Left hindlimb (tissue), 1 donor: ENCODE data around the gene CACNA1D.
A peak's percentile ranks its signal among the peaks of the same experiment; 100 is the strongest.

Experiments used
- DNase-seq: peaks from one replicate; pipeline ENCODE4 v3.0.0-alpha.2; 2018

Gene CACNA1D

DNA sequence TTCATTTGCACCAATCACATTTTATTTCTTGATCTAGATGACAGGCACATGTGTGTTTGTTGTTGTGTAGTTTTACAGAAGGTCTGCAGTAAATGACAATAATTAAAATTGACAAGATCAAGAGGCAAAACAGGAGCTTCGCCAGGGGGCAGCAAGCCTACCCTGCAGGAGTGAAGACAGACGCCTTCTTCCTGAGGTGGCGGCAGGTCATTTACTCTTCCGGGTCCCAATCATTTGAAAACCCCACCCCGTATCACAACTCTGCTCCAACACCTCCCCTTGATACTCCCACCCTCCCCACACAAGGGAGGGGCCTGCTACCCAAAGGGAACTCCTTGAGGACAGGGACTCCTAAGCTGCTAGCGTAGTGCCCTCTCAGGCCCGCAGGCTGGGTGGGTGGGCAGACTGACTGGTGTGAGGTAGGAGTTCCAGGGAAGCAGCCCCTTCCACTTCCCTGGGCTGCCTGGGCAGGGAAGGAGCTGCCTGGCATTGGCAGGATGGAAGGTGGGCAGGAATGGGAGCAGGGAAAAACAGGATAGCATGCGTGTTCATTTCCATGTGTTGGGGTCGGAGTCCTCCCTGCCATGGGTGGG is 338.7 kb downstream of the CACNA1D start:
- DNase-seq: no peak

DNA sequence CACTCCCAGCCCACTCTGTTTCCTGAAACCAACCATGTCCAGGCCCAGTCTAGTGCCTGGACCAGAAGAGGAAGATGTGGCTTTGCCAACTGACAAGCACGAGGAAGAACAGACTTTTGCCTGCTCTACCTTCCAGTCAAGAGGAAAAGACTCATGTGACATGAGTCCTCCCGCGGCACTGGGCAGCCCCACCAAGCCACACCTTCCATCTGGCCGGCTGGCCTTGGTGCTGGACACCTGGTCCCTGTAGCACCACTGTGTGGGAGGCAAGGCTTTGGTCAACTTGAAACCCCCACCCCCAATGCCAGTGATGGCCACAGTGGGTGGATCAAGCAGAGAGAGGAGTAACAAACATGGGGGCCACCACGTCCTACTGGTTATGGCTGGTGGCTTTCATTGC is 339.3 kb downstream of the CACNA1D start:
- DNase-seq: no peak

- no peak for DNase-seq
These were observed 340.2 kb downstream of the CACNA1D start for GRCh38 chr3:53834429-53835095.

DNA sequence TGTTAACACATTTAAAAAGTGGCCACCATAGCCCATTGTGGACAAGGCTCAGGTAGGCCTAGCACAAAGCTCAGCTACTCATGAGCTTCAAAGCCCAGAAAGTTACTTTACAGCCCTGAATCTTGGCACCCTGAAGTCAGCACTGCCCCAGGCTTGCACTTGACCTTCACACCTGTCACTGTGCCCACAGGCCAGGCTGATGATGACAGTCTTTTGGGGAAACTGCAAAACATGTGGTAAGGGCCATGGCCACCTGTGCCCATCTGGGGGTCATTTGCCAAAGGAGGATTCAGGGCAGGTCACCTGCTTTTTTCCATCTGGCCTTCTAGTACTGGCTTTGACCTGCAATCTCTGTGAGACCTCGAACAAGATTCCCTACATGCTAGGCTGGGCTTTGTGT is 340.8 kb downstream of the CACNA1D start:
- no peak for DNase-seq

GRCh38 chr3:53836084-53836872 is 341.9 kb downstream of the CACNA1D start:
- DNase-seq: no peak

- DNase-seq: no peak
These were observed 342.9 kb downstream of the CACNA1D start for GRCh38 chr3:53837331-53837730.

DNA sequence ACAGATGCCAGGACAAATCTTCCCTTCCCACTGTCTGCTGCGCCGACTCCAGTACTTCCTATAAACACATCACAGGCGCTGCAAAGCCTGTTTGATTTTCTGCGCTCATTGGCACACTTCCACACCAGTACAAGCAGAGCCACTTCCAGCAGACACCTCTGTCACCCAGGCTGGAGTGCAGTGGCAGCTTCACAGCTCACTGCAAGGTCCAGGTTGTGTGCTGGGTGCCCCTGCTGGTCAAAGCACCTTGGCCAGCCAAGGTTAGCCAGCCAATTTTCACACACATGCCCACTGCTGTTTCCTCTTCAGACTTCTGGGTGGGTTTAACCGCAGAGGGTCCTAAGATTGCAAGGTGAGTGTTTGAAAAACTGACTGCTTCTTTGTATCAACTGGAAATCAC is 346.9 kb downstream of the CACNA1D start:
- DNase-seq: no peak

DNA sequence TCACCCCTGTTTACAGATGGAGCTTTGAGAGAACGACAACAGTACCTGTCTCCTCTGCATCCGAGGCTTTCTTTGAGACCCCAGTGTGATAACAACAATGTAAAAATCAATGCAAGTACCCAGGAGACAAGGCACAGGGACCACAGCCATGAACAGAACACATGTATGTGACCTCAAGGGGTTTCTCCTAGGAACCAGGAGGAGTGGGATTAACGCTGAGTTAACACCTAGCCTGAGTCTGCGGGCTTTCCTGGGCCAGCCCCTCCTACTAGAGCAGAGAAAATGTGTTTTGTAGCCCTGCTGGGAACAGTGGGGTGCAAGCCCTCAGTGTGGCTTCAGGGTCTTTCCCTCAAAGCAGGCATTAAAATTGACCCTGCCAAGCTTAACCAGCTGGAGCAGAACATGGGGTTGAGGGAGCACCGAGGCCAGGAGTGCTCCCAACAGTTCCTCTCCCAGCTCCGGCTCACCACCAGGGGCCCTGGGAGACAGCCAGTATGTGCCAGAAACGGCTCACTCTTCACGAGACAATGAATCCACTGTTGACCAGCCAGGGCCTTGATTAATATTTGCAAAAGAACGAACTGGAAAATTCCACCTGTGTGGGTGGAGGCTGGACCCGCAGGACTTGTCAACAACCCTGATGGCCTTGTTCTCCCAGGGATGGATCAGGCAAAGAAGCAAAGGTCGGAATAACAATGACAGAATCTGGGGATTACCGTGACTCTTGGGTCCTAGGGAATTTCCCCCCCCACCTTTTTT is 348.2 kb downstream of the CACNA1D start:
- DNase-seq: peak; percentile 57

GRCh38 chr3:53843195-53844177 is 349.1 kb downstream of the CACNA1D start:
- no peak for DNase-seq

- DNase-seq: no peak
These were observed 350.1 kb downstream of the CACNA1D start for GRCh38 chr3:53844262-53845102.

- DNase-seq: peak; percentile 74
These were observed 350.9 kb downstream of the CACNA1D start for GRCh38 chr3:53845103-53845880.

GRCh38 chr3:53845881-53846133 is 351.4 kb downstream of the CACNA1D start:
- no peak for DNase-seq

- DNase-seq: peak; percentile 76
These were observed 351.9 kb downstream of the CACNA1D start, which contains the start of the genes CHDH and IL17RB for GRCh38 chr3:53846134-53846850. Gene CHDH, minus strand, starts transcription at chr3:53846419. Its CDS starts 22,411 bp downstream, at chr3:53824008. Gene IL17RB, plus strand, starts transcription at chr3:53846568. Its CDS starts 21 bp downstream, at chr3:53846589.

GRCh38 chr3:53846851-53847155 is 352.4 kb downstream of the CACNA1D start:
- DNase-seq: no peak

- no peak for DNase-seq
These were observed 355.5 kb downstream of the CACNA1D start for GRCh38 chr3:53849916-53850315.

DNA sequence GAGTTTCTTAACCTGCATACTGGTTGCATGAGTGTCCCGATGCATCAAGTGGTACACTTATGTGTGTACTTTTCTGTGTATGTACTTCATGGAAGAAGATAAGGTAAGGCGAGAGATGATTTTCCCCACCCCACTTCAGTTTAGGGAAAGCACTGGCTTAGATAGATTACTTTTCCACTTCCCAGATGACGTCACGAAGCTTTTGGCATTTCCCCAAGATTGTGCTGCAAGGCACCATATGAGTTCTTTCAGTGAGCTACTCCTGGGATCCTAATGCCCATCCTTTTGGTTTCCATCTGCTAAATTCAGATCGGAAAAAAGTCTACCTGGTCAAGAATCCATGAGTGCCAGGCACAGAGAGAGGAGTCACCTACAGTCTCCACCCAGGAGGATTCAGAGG is 356.5 kb downstream of the CACNA1D start:
- DNase-seq: no peak

GRCh38 chr3:53856964-53857363 is 362.6 kb downstream of the CACNA1D start:
- no peak for DNase-seq

- no peak for DNase-seq
These were observed 363.8 kb downstream of the CACNA1D start for GRCh38 chr3:53858096-53858741.

DNA sequence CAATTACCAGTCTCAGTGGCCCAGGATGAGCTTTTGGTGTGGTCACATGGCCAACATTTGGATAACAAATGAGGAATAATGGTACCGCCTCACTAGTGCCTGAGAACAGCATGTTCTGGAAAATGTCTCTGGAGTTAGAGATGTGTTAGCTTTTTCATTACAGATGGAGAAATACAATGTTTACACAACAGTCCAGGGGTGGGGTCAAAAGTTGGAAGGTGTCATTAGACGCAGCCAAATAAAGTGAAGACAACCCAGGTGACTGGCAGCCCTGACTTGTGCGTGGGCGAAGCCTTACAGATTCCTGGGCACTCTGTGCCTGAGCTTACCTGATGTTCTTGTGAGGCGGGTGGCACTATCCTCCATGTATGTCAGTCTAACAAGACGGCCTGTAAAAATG is 364.8 kb downstream of the CACNA1D start:
- DNase-seq: no peak
